KMS-11 (cell line): ENCODE data around the gene KLRK1.
A peak's percentile ranks its signal among the peaks of the same experiment; 100 is the strongest.

Experiments
- H2AFZ ChIP-seq: fragments of 200-600 bp; sonication (generic); 2 replicates; pipeline ENCODE4 v1.6.1; 2016; ENCODE audit warnings: antibody characterized with exemption, mixed run types, low read depth
- H3K27ac ChIP-seq: fragments of 200-600 bp; sonication (generic); 2 replicates; pipeline ENCODE4 v1.6.1; 2016; ENCODE audit warnings: mild to moderate bottlenecking, mixed run types
- H3K27me3 ChIP-seq: fragments of 200-600 bp; sonication (generic); 2 replicates; pipeline ENCODE4 v1.6.1; 2017; ENCODE audit warnings: mild to moderate bottlenecking, low read depth, mixed run types, moderate library complexity; ENCODE audit not compliant: insufficient read depth
- H3K36me3 ChIP-seq: fragments of 200-600 bp; sonication (generic); 2 replicates; pipeline ENCODE4 v1.6.1; 2017; ENCODE audit warnings: mild to moderate bottlenecking, mixed run types; ENCODE audit not compliant: insufficient read depth
- H3K4me1 ChIP-seq: fragments of 200-600 bp; sonication (generic); 2 replicates; pipeline ENCODE4 v1.6.1; 2016; ENCODE audit warnings: mild to moderate bottlenecking, low read depth, mixed run types; ENCODE audit not compliant: poor library complexity, severe bottlenecking
- H3K4me2 ChIP-seq: fragments of 200-600 bp; sonication (generic); 2 replicates; pipeline ENCODE4 v1.7.0; 2016; ENCODE audit warnings: mild to moderate bottlenecking, mixed run types
- H3K4me3 ChIP-seq: fragments of 200-600 bp; sonication (generic); IDR thresholded peaks from 2 replicates; pipeline ENCODE4 v1.6.1; 2017; ENCODE audit warnings: low read depth, low read length, mixed read lengths; ENCODE audit not compliant: insufficient read depth
- H3K79me2 ChIP-seq: fragments of 200-600 bp; sonication (generic); 2 replicates; pipeline ENCODE4 v1.6.1; 2016; ENCODE audit warnings: low read depth, mixed run types; ENCODE audit not compliant: insufficient read depth
- H3K9ac ChIP-seq: fragments of 200-600 bp; sonication (generic); 2 replicates; pipeline ENCODE4 v1.6.1; 2016; ENCODE audit warnings: mild to moderate bottlenecking, mixed run types
- H4K20me1 ChIP-seq: fragments of 200-600 bp; sonication (generic); 2 replicates; pipeline ENCODE4 v1.6.1; 2016; ENCODE audit warnings: mild to moderate bottlenecking, mixed run types; ENCODE audit not compliant: insufficient read depth
- TF ChIP-seq, protein P1 (sequence below): fragments of 200-600 bp; sonication (generic); conservative IDR thresholded peaks from 2 replicates; pipeline ENCODE4 v1.6.1; 2017; ENCODE audit warnings: low read depth, mild to moderate bottlenecking, antibody characterized with exemption, low read length, moderate library complexity, mixed read lengths

The KLRK1 gene

DNA sequence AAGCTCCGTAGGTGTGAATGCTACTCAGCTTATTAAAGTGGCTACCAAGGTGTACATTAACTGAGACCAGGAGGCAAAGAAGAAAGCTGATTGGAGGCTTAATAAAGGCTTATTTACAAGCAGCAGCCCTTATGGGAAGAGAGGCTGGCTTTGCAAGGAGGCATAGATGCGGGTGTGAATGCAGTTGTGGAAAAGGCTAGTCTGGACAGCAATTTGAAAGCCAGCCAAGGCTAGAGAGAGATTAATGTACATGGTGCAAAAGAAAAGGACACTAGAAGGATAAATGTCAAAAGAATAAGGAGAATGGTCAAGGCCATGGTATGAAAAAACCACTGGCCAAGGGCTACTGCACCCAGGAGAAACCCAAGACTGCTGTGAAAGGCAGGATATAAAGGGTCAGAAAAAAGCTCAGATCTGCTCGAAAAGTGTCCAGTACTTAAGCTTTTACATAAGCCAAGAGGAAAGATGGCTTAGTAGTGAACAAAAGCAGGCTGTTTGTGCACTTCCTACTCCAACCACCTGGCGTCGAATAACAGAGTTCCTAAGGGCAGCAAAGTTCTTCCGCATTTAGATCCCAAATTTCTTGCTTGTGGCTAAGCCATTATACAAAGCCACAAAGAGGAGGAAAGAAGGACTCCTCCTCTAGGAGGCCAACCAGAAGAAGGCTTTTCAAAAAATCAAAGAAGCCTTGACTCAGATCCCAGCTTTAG is 24.0 kb downstream of the KLRK1 start:
- Histone ChIP-seq H3K27ac (no peak overlapping the region), H2AFZ (no peak overlapping the region), H3K4me2 (peak overlapping the region; percentile 83), H3K27me3 (peaks cover 13% of the 10 kb centered on the region), H4K20me1 (no peaks in the 10 kb centered on the region), H3K79me2 (no peaks in the 10 kb centered on the region), H3K36me3 (no peaks in the 10 kb centered on the region), H3K4me3 (no peak overlapping the region), H3K9ac (no peak overlapping the region), H3K4me1 (peaks cover 11% of the 10 kb centered on the region)
- TF ChIP-seq, protein P1, sequence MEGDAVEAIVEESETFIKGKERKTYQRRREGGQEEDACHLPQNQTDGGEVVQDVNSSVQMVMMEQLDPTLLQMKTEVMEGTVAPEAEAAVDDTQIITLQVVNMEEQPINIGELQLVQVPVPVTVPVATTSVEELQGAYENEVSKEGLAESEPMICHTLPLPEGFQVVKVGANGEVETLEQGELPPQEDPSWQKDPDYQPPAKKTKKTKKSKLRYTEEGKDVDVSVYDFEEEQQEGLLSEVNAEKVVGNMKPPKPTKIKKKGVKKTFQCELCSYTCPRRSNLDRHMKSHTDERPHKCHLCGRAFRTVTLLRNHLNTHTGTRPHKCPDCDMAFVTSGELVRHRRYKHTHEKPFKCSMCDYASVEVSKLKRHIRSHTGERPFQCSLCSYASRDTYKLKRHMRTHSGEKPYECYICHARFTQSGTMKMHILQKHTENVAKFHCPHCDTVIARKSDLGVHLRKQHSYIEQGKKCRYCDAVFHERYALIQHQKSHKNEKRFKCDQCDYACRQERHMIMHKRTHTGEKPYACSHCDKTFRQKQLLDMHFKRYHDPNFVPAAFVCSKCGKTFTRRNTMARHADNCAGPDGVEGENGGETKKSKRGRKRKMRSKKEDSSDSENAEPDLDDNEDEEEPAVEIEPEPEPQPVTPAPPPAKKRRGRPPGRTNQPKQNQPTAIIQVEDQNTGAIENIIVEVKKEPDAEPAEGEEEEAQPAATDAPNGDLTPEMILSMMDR = 0 out of 2 replicates have a peak, but pooled peaks have one; percentile 11

DNA sequence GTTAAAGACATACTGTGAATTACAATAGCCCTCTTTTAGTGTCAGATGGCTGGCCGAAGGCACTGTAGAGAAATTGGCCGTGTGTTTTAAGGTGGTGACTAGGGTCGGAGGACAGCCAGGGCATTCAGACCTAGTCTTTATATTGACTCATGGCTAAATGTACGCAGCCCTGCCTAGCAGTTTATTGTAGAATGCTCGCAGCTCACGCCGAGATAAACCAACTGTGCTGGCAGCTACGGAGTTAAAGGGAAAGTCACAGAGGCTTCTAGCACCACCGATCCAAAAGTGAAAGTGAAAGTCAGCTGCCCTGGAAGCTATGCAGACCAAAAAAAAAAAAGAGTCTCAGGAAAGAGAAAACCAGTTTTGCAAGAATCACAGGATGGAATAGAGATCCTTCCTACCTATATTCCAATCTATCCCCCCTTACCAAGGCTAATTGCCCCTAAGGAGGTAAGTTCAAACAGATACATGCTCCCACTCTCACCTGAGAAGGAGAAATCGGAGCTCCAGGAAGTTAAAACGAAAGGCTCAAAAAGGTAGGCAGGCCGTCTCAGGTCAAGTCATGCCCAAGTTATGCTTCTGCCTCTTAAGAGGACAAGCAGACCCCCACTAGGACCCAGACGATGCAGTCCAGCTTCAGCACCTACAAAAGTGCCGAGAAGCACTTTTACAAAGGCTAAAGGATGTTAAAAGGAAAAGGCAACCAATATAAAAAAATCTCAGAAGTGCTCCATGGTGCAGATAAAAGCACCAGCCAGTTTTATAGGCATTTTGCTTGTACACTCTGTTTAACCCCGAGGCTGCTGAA is 24.8 kb downstream of the KLRK1 start:
- Histone ChIP-seq H3K4me3 (no peak overlapping the region), H3K27me3 (peaks cover 13% of the 10 kb centered on the region), H3K27ac (no peak overlapping the region), H3K36me3 (no peaks in the 10 kb centered on the region), H4K20me1 (no peaks in the 10 kb centered on the region), H3K79me2 (no peaks in the 10 kb centered on the region), H3K4me1 (peaks cover 11% of the 10 kb centered on the region), H3K4me2 (peak overlapping the region; percentile 83), H3K9ac (no peak overlapping the region), H2AFZ (no peak overlapping the region)
- TF ChIP-seq, protein P1 = no peak

DNA sequence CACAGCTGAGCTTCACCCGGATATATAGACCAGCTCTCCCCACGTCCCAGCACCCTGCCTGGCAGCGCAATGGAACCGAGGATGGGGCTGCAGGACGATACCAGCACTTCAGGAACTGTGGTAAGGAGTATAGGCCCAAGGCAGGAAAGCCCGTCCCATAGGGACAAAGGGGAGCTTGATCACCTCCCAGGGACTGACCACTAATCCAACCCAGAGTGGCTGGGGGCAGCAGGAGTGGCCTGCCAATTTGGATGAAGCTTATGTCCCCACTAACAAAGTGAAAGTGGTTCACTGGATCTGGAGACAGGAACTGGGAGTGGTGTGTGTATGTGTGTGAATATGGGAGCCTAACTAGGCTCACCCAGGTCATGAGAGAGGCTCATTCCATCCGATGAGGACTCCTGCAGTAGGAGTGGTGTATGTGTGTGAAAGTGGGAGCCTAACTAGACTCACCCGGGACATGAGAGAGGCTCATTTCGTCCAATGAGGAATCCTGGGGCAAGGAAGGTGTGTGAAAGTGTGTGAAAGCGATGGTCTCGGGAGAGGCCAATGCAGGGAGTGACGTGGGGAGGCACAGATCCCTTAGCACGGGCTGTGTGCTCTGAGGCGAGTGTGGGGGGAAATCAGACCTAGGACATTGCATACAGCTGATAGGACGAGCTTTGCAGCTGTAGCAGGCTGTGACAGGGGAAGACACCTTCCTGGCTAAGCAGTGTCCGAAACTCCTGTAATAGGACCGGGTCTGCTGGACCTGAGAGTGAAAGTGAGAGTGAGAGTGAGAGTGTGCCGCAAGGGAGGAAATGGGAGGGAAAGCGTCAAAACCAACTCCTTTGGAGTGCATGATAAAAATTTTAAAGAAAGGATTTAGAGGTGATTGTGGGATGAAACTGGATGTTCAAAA is 25.7 kb downstream of the KLRK1 start:
- no peaks in the 10 kb centered on the region for H3K36me3 ChIP-seq
- peaks cover 13% of the 10 kb centered on the region for H3K27me3 ChIP-seq
- no peak overlapping the region for H3K27ac ChIP-seq
- H3K79me2 ChIP-seq = no peaks in the 10 kb centered on the region
- H3K9ac ChIP-seq = no peak overlapping the region
- H3K4me2 ChIP-seq = peak overlapping the region; percentile 83
- no peaks in the 10 kb centered on the region for H4K20me1 ChIP-seq
- H3K4me1 ChIP-seq = peaks cover 11% of the 10 kb centered on the region
- TF ChIP-seq, protein P1 = no peak
- H2AFZ ChIP-seq = no peak overlapping the region
- H3K4me3 ChIP-seq = no peak overlapping the region

DNA sequence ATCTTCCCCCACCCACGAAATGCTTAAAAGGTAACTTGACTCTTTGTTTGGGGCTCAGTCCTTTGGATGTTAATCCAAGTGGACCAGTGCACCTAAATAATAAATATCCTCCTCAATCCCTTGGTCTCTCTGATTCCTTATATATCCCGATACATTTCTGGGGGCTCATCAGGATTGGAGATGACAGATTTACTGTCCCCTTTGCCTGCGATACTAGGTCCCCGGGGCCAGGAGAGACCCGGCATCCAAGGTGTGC is 26.3 kb downstream of the KLRK1 start:
- no peaks in the 10 kb centered on the region for H4K20me1 ChIP-seq
- no peaks in the 10 kb centered on the region for H3K79me2 ChIP-seq
- peaks cover 11% of the 10 kb centered on the region for H3K4me1 ChIP-seq
- no peak overlapping the region; the same call in 1 of the 2 replicates for H3K4me2 ChIP-seq
- H3K36me3 ChIP-seq = no peaks in the 10 kb centered on the region
- TF ChIP-seq, protein P1 = no peak
- H3K9ac ChIP-seq = no peak overlapping the region
- no peak overlapping the region for H3K27ac ChIP-seq
- H2AFZ ChIP-seq = no peak overlapping the region
- peaks cover 13% of the 10 kb centered on the region for H3K27me3 ChIP-seq
- H3K4me3 ChIP-seq = no peak overlapping the region
